Fibroblast of lung (primary cell): ENCODE measurements around the gene OGFOD2. TPM values are rescaled to one million over a fixed set of nuclear protein-coding genes. Genes with fewer than 3 reads are reported as not detected.

Experiments used
- DNase-seq, 2 donors: peaks; one replicate each; pipeline versions ENCODE4 v3.0.0 to v3.0.0-alpha.2; 2010; ENCODE audit warnings: low read depth in 2 of 2
- H2AFZ ChIP-seq: 2 replicates; pipeline ENCODE4 v1.5.1; 2012; ENCODE audit warnings: low read length, control low read depth, inconsistent platforms
- H3K27ac ChIP-seq: 2 replicates; pipeline ENCODE4 v1.5.1; 2011; ENCODE audit warnings: low read length, control low read depth; ENCODE audit not compliant: insufficient read depth
- H3K27me3 ChIP-seq: 2 replicates; pipeline ENCODE4 v1.5.1; 2011; ENCODE audit warnings: mild to moderate bottlenecking, low read length; ENCODE audit not compliant: control insufficient read depth, insufficient read depth
- H3K36me3 ChIP-seq: 2 replicates; pipeline ENCODE4 v1.5.1; 2011; ENCODE audit warnings: low read length; ENCODE audit not compliant: control insufficient read depth, insufficient read depth
- H3K4me1 ChIP-seq: 2 replicates; pipeline ENCODE4 v1.5.1; 2011; ENCODE audit warnings: low read length; ENCODE audit not compliant: control insufficient read depth, insufficient read depth; ENCODE audit errors: extremely low read depth
- H3K4me2 ChIP-seq: 2 replicates; pipeline ENCODE4 v1.5.1; 2011; ENCODE audit warnings: low read length, control low read depth; ENCODE audit not compliant: insufficient read depth; ENCODE audit errors: extremely low read depth
- H3K4me3 ChIP-seq, 4 experiments: fragments of 200-600 bp in 1 of 4; sonication (generic) in 1 of 4; replicated peaks in 1 of 4; 2 replicates each; pipeline ENCODE4 v1.5.1; 2011 to 2016; ENCODE audit warnings: low read length in 4 of 4, low read depth in 3 of 4, mild to moderate bottlenecking in 3 of 4, control low read depth in 2 of 4, inconsistent platforms in 1 of 4, mixed read lengths in 1 of 4; ENCODE audit not compliant: insufficient read depth in 1 of 4; ENCODE audit errors: control extremely low read depth in 1 of 4
- H3K79me2 ChIP-seq: 2 replicates; pipeline ENCODE4 v1.5.1; 2012; ENCODE audit warnings: mild to moderate bottlenecking, low read length, inconsistent platforms; ENCODE audit not compliant: control insufficient read depth, insufficient read depth
- H3K9ac ChIP-seq: 2 replicates; pipeline ENCODE4 v1.5.1; 2011; ENCODE audit warnings: mild to moderate bottlenecking, low read length, control low read depth; ENCODE audit not compliant: insufficient read depth
- H3K9me3 ChIP-seq: 2 replicates; pipeline ENCODE4 v1.5.1; 2012; ENCODE audit warnings: low read depth, low read length; ENCODE audit not compliant: control insufficient read depth, insufficient read depth
- H4K20me1 ChIP-seq: 2 replicates; pipeline ENCODE4 v1.5.1; 2011; ENCODE audit warnings: low read length; ENCODE audit not compliant: control insufficient read depth, insufficient read depth; ENCODE audit errors: extremely low read depth
- CTCF ChIP-seq, 2 donors: IDR thresholded peaks in 1 of 2; conservative IDR thresholded peaks in 1 of 2; 1 replicate in 1 of 2; 2 replicates in 1 of 2; pipeline ENCODE4 v1.5.1; 2011 to 2012; ENCODE audit warnings: low read length in 2 of 2, control low read depth in 1 of 2, inconsistent platforms in 1 of 2, low read depth in 1 of 2, mild to moderate bottlenecking in 1 of 2
- EZH2 ChIP-seq: IDR thresholded peaks from 2 replicates; pipeline ENCODE4 v1.5.1; 2012; ENCODE audit warnings: low read length, control low read depth, mild to moderate bottlenecking; ENCODE audit errors: missing control alignments
- polyA plus RNA-seq, 2 donors: library from polyadenylated mRNA; depleted of rRNA in 1 of 2; stranded (reverse) in 1 of 2; unstranded in 1 of 2; fragments of >200 nt; gene quantifications; 2 replicates each; pipeline ENCODE4 v1.2.1, GENCODE V29; 2011 to 2012; ENCODE audit warnings: missing spikeins in 1 of 2
- total RNA-seq: library from RNA; depleted of rRNA; stranded (reverse); fragments of >200 nt; gene quantifications from 2 replicates; pipeline ENCODE4 v1.2.1, GENCODE V29; 2014

OGFOD2 gene
- total and polyA plus RNA-seq, 2 donors (not counting 1 experiment from before 2014, with no cell fraction given): 5.2 to 9.6 TPM

- Histone ChIP-seq H3K79me2 (no peaks in the 10 kb centered on the region), H3K27ac (no peak overlapping the region), H3K4me2 (no peak overlapping the region), H3K36me3 (peaks cover 4% of the 10 kb centered on the region), H3K9me3 (no peaks in the 10 kb centered on the region), H3K4me1 (peaks cover 3% of the 10 kb centered on the region), H2AFZ (no peak overlapping the region), H3K4me3 (no peak overlapping the region), H3K27me3 (no peaks in the 10 kb centered on the region), H3K9ac (no peak overlapping the region), H4K20me1 (no peaks in the 10 kb centered on the region)
- TF ChIP-seq EZH2: no peak
- DNase-seq: no peak
Observed at GRCh38 chr12:123028475-123028874, 53.4 kb downstream of the OGFOD2 start.

- Histone ChIP-seq H2AFZ (no peak overlapping the region), H3K9ac (no peak overlapping the region), H3K36me3 (peaks cover 6% of the 10 kb centered on the region), H3K9me3 (no peaks in the 10 kb centered on the region), H3K4me2 (no peak overlapping the region), H3K27me3 (no peaks in the 10 kb centered on the region), H3K79me2 (no peaks in the 10 kb centered on the region), H3K4me3 (no peak overlapping the region), H3K27ac (no peak overlapping the region), H4K20me1 (no peaks in the 10 kb centered on the region), H3K4me1 (peaks cover 5% of the 10 kb centered on the region)
- DNase-seq: no peak
- TF ChIP-seq EZH2 (no peak), CTCF (conservative IDR thresholded peaks at IDR 0.05 in 1 of 2, IDR thresholded peaks at IDR 0.05 in 1 of 2; ENCODE audit: low read depth in 1 of 2, low read length in 2 of 2) (no peak)
Observed at GRCh38 chr12:123029550-123029949, 54.5 kb downstream of the OGFOD2 start.

Other genes starting within 250 kb of the OGFOD2 start
- gene HCAR1, start 244.4 kb upstream of the OGFOD2 start, total RNA-seq: 0.51 and 1.5 TPM in 2 replicates
- 0.43 and 1.1 TPM in 2 replicates for gene HCAR1, start 244.4 kb upstream of the OGFOD2 start, polyA plus RNA-seq
- gene DENR, start 222.4 kb upstream of the OGFOD2 start, total RNA-seq: 30.8 and 40.6 TPM in 2 replicates
- gene DENR, start 222.4 kb upstream of the OGFOD2 start, polyA plus RNA-seq: 46.5 and 49.1 TPM in 2 replicates
- gene CCDC62, start 200.7 kb upstream of the OGFOD2 start, total RNA-seq: 1.2 and 1.3 TPM in 2 replicates
- gene CCDC62, start 200.7 kb upstream of the OGFOD2 start, polyA plus RNA-seq: 0.06 TPM in 2 replicates
- gene HIP1R, start 139.8 kb upstream of the OGFOD2 start, total RNA-seq: 10.0 and 21.3 TPM in 2 replicates
- gene HIP1R, start 139.8 kb upstream of the OGFOD2 start, polyA plus RNA-seq: 3.4 and 5.5 TPM in 2 replicates
- gene VPS37B, start 79.1 kb upstream of the OGFOD2 start, total RNA-seq: 7.7 and 10.7 TPM in 2 replicates
- 25.6 and 34.4 TPM in 2 replicates for gene VPS37B, start 79.1 kb upstream of the OGFOD2 start, polyA plus RNA-seq
- 5.4 and 6.3 TPM in 2 replicates for gene ABCB9, start 8.8 kb upstream of the OGFOD2 start, total RNA-seq
- gene ABCB9, start 8.8 kb upstream of the OGFOD2 start, polyA plus RNA-seq: 3.1 and 3.8 TPM in 2 replicates
- gene ARL6IP4, start 5.4 kb downstream of the OGFOD2 start, total RNA-seq: 145 and 157 TPM in 2 replicates
- 149 and 196 TPM in 2 replicates for gene ARL6IP4, start 5.4 kb downstream of the OGFOD2 start, polyA plus RNA-seq
- 4.4 and 6.6 TPM in 2 replicates for gene PITPNM2, start 175.8 kb downstream of the OGFOD2 start, total RNA-seq
- gene PITPNM2, start 175.8 kb downstream of the OGFOD2 start, polyA plus RNA-seq: 2.2 and 4.9 TPM in 2 replicates